Kasumi-1 (cell line): ENCODE measurements around the gene IFI35.
A peak's percentile ranks its signal among the peaks of the same experiment; 100 is the strongest.
"Not testable (repeated sequence)": the region's sequence is repeated elsewhere in the genome, so short reads cannot be mapped to it uniquely, and the experiment has no call there.

Source experiments
- DNase-seq, 2 experiments: peaks; one replicate each; lab custom pipeline; 2025; lab: John Stamatoyannopoulos, UW

IFI35 gene

DNA sequence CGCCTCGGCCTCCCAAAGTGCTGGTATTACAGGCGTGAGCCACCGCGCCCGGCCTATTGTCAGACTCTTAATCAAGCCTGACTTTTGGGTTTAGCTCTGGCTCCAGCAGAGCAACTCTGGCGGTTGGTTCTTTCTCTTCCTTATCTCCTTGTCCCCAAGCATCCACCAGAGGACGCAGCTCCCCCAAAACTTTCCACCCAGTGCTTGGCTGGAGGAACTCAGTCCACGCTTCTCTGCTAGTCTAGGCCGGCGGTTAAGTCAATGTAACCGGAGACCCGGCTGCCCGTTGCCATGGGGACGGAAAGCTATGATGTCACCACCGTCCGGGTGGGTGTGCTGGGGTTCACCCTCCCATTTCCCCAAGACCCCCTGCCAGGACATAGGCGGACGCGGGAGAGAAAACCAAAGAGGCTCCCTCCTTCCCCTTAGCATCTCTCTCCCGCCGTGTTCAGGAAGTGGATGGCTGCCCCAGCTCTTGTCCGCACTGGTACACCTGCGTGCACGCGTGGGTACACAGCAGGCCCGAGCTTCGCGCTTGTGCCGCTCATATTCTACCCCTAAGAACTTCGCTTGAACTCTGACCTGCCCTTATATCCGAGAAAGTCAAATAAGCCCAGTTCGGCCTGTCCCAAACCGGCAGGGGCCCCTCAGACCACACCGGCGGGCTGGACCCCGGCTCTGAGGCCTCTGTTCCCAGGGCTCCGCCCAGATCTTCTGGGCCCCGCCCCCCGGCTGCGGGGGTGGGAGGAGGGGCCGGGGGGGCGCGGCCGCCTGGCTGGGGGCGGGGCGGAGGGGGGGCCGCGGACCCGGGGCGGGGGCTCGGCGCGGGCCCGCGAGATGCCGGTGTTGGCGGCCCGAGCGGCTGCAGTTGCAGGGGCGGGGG is 18.1 kb downstream of the IFI35 start, which contains the start of gene RND2:
RND2 (plus strand) TSS at position 825 of the 883 bp plus-strand sequence. CDS start 117 bp downstream, outside the sequence.
- peak; percentile 98 to 99 for DNase-seq

DNA sequence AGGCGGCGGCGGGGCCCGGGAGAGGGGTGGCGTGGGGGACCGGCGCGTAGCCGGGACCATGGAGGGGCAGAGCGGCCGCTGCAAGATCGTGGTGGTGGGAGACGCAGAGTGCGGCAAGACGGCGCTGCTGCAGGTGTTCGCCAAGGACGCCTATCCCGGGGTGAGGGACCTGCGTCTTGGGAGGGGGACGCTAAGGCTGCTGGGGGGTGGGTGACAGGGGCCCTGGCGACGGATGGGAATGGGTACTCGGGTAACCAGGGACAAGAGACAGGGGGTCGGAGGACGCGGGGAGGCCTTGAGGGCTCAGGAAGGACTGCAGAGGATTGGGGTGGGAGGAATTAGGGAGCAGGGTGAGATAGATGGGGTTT is 18.7 kb downstream of the IFI35 start:
- DNase-seq = no peak

DNA sequence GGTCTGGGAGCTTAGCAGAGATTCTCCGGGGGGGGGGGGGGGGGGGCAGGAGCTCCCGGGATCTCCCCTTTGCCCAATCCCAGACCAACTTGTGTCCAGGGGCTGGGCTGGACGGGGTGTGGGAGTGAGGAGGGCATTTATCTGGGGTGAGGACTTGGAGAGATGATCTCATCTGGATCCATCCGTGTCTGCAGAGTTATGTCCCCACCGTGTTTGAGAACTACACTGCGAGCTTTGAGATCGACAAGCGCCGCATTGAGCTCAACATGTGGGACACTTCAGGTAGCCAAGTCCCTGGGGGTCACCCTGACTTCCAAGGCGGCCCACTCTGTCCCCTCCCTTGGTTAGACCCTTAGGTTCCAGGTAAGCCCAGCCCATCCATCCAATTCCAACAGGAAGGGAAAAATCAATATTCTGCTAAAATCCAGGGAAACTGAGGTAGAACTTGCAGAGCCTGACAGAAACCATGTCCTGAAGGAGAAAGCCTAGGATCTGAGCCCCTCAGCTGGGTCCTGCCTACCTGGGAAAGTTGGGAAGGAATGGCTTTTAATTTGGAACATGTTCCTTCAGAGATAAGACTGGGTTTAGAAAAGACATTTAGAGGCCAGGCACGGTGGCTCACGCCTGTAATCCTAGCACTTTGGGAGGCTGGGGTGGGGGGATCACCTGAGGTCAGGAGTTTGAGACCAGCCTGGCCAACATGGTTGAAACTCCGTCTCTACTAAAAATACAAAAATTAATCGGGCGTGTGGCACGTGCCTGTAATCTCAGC is 19.4 kb downstream of the IFI35 start:
- no peak for DNase-seq

DNA sequence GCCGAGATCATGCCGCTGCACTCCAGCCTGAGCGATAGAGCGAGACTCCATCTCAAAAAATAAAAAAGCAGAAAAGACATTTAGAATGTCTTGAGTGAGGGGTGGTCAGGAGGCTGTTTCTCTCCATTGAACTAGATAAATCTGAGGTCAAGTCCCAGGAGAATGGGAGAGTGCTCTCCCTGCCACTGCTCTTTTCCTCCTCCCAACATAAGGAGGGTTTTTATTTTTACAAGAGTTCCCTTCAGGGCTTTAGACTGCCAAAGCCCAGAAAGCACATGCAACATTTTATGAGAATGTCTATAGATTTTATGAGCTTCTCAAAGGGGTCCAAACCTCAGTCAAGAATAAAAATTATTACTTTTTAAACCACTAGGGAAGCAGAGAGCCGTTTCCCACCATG is 20.0 kb downstream of the IFI35 start:
- DNase-seq = no peak

DNA sequence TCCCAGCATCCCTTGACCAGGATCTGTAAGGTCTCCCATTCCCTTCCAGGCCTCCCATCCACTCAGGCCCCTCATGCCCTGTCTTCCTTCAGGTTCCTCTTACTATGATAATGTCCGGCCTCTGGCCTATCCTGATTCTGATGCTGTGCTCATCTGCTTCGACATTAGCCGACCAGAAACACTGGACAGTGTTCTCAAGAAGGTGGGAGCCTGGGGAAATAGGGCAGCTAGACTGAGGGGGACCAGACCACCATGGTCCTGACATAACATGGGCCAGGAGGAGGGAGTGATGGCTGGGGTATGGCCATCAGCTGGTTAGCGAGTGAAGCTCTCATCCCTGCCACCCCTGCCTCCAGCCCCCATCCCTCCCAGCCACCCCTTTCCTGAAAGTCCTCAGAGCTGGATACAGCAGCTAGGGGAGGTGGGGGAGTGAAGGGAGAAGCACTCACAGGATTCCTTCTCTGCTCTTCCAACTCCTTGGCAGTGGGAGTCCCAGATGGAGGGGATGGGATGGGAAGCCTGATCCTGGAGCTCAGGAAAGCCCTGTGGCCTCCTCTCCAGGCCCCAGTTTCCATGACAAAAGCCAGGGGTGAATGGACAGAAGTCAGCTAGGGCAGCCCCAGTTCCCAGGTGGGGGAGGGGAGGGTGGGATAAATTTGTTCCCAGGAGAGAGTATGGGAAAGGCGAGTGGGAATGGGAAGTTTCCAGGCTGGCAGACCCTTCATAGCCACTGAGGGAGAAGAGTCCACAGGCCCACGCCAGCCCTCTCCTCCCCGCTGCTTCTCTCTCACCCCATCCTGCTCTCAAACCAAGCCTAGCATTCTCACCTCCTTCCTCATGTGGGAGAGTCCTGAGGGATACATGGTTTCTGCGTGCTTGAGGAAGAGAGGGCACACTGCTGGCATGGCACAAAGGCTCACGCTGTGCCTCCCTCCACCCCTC is 20.8 kb downstream of the IFI35 start:
- DNase-seq = no peak

DNA sequence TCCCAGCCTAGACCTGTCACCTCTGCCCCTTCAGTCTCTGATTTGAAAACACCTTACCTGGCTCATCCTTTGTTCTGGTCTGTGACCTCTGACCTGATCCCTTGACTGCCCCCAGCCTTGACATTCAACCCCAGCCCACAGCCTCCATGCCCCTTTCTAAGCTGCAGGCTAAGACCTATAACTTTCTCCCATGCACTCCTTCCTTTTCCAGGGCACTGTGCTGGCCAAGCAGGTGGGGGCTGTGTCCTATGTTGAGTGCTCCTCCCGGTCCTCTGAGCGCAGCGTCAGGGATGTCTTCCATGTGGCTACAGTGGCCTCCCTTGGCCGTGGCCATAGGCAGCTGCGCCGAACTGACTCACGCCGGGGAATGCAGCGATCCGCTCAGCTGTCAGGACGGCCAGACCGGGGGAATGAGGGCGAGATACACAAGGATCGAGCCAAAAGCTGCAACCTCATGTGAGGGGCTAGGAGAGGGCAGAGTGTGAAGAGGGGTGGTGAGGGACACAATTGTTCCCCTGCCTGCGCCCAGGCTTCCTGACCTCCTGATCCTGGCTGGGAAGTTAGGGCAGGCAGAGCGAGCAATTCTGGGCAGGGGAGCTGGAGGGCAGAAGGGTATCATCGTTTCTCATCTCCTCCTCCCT is 21.8 kb downstream of the IFI35 start:
- DNase-seq = no peak

DNA sequence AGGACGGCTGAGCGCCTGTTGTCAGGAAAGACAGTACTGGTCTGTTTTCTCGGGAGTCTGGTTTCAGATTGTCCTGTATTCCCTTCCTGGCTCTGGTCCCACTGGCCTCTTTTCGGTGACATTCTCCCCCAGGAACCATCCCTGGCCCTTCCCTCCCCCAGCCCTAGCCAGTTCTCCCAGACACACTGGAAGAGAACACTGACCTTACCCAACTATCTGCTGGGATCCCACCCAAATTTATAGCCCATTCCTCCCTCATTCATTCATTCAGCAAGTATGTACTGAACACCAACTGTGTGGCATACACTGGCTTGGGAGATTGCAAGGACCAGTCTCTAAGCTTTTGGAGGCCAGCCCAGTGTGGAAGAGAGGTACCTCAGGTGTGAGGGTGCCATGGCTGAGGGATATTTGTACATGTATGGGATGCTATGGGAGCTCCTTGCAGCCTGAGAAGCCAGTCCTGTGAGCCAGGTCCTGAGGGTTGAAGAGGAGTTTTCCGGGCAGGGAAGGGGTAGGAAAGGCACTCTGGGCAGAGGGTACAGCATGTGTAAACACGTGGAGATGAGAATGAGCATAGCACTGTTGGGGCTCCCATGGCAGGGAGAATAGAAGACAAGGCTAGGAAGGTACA is 23.7 kb downstream of the IFI35 start:
- DNase-seq = no peak

DNA sequence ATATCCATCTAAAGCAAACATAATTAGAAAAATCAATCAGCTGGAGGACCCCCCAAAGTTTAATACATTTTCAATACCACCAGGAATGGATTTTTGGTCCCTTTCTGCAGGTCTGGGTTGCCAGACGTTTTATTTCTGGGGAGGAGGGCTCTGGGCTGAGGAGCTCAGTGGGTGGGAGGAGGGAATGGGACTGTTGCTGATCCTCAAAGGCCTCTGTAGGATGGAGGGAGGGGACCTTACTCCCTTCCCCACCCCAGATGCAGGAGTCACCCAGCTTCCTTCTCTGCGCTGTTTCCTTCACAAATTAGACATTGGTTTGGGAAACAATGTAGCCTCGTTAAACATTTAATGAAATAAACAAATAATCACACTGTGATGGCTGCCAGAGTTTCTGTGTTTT is 25.1 kb downstream of the IFI35 start:
- DNase-seq = no peak

DNA sequence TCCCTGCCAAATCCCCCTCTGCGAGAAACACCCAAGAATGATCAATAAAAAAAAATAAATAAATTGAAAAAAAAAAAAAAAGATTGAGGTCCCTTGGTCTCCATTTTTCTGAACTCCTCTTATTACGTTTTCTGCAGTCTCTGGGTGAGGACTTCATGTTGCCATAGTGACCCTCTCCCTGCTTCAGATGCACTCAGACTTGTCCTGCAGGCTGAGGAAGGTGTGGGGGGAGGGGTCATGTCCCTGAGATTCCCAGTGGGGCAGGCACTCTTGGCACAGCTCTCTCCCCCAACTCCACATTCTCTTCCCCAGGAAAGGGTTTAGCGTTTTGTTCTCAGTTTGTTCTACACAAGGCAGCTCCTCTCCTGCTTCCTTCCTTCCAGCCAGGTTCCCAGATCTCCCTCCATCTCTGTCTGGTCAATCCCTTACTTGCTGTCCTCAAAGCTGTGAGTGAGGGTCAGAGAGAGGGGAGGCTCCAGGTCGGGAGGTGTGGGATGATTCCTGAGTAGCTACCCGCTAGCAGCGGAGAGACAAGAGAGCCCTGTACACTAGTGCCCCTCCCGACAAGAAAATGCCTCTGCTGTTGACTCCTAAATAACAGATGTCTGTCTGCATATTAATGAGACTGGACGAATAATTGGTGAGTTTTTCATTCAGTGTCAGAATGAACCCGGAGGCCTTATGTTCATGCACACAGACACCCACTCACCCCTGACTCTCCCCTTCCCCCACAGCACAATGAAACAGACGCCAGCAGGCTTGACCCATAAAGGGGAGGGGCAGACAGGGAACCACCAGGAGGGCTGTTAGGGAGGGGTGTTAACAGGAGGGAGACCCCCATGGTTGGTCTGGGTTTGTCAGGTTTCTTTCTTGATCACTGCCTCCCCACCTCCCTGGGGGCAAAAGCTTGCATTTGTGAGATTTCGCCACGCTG is 27.6 kb downstream of the IFI35 start:
- DNase-seq = no peak

DNA sequence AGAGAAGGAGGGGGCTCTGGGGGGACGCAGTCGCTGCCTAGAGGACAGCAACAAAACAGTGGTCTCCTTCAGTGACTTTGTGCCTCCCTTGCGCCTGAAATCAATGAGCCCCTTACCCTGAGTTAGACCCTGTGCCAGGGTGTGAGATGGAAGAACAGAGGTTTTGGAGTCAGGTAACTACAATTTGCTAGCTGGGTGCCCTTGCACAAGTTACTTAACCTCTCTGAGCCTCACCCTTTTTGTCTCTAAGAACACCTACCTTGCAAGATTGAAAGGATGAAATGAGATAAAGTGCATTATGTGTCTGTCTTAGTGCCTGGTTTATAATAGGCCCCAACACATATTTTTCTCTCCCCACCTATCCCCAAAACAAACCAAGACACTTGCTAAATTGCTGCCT is 28.3 kb downstream of the IFI35 start:
- no peak for DNase-seq

DNA sequence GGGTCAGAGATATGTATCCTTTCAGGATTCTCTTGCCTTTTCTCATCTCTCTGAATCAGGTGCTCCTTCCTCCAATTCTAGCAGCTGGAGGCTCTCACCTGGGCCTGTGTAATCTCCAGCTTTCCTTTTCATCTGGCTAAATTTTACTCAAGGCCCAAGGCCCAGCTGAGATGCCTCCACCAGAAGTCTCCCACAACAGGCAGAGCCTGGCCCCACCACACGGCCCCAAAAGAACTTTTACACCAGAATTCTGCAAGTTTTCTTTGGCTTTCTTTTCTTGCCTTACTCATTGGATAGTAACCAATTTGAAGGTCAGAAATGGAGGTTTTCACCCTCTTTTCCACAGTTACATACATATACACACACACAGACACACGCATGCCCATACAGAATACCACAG is 33.1 kb downstream of the IFI35 start:
- no peak for DNase-seq

DNA sequence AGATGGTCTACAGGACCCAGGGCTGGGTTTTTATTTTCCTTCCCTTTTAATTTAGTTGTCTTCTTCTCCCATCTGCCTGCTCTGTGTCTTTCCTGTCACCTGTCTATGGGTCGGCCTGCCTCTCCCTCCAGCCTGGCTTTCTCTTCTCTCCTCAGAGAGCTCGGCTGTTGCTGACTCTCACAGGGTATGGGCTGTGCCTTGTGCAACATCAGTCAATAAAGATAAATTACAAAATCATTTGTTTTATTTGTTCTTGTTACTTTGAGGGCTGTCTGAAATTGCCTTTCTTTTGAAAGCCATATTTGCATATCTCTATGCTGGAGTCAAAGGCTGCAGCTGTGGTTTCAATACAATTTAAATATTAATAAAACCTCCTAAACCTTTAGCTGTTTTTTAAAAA is 34.1 kb downstream of the IFI35 start:
- DNase-seq = no peak

DNA sequence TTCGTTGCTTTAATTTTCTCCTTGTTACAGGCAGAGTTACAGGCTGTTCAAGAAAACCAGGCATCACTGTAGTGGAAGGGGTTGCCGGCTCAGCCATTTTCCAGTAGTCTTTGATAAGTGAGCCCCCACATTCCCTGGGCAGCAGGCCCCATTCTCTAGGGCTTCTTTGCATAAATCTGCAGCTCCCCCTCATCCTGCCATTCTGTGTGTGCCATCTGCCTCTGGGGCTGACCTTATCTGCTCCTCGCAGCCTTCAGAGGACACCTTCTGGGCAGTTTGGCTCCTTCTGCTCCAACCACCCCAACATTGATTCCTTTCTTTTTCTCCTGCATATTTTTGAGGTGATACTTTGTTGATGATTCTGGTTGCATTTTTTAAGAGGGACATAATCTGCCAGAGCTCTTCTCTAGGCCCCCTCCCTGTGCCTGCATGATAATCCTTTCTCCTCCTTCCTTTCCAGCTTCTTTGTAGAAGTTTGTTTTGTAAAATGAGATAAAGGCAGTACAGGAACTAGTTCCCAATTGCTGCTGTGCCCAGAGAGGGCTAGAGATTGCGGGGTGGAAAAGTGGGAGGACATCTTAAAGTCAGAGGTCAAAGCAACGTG is 35.5 kb downstream of the IFI35 start:
- no peak for DNase-seq

DNA sequence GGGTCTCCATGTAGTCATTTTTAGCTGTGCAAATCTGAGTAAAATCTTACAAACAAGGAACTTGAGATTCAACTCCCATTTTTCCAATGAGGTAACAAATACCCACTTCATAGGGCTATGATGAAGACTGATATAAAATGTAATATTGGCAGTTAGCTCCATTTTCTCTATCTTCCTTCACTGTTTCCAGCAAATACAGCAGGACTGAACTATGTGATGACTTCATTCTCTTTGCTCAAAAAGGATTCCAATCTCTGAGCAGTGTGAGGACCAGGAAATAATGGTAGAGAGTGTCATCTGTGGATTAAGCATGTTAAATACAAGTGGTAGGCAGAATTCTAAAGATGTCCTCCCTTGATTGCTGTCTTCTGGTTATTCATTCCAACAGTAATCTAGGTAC is 36.7 kb downstream of the IFI35 start:
- no peak for DNase-seq

DNA sequence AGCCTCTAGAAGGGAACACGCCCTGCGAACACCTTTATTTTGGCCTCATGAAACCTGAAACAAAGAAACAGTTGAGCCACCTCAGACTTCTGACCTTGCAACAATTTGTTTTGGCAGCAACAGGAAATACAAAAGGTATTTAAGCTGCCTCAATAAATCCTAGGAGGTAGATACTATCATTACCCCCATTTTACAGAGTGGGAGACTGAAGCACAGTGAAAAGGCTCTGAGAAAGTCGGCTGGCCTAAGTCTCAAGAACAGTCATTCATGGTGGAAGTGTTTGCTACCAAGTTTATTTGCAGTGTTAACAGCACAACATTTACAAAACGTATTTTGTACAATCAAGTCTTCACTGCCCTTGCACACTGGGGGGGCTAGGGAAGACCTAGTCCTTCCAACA is 37.4 kb downstream of the IFI35 start:
- DNase-seq = no peak

DNA sequence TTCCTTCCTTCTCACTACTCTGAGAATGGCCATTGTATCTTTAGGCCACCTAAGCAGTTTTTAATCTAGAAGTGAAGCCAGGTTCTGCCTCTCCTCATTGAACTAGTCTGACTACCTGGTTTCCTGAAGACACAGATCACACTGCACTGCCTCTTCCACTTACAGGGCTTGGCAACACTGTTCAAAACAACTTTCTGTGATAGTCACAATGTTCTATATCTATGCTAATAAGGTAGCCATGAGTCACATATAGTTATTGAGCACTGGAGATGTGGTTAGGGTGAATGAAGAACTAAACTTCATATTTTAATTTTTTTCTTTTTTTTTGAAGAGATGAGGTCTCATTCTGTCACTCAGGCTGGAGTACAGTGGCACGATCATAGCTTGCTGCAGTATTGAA is 45.4 kb downstream of the IFI35 start:
- DNase-seq = no peak

DNA sequence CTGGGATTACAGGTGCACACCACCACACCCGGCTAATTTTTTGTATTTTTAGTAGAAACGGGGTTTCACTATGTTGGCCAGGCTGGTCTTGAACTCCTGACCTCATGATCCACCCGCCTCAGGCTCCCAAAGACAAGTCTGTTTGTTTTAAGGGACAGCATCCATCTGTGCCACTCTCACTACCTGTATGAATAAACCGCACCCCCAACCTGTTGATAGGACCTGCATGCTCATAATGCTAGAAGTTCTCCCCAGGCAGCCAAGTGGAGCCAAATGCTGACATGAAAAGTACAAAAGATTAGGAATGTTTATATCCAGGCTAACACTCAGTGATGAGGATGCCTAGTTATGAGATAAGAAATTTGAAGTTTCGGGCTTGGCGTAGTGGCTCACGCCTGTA is 46.4 kb downstream of the IFI35 start:
- DNase-seq = not testable (repeated sequence)

DNA sequence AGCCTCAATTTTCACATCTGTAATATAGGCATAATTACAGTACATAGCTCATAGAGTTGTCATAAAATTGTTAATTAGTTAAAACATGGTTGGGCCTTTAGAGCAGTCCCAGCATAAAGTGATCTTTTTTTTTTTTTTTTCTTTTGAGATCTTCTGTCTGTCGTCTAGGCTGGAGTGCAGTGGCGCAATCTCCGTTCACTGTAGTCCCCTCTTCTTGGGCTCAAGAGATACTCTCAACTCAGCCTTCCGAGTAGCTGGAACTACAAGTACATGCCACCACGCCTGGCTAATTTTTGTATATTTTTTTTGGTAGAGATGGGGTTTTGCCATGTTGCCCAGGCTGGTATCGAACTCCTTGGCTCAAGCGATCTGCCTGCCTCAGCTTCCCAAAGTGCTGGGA is 49.5 kb downstream of the IFI35 start:
- DNase-seq = no peak

DNA sequence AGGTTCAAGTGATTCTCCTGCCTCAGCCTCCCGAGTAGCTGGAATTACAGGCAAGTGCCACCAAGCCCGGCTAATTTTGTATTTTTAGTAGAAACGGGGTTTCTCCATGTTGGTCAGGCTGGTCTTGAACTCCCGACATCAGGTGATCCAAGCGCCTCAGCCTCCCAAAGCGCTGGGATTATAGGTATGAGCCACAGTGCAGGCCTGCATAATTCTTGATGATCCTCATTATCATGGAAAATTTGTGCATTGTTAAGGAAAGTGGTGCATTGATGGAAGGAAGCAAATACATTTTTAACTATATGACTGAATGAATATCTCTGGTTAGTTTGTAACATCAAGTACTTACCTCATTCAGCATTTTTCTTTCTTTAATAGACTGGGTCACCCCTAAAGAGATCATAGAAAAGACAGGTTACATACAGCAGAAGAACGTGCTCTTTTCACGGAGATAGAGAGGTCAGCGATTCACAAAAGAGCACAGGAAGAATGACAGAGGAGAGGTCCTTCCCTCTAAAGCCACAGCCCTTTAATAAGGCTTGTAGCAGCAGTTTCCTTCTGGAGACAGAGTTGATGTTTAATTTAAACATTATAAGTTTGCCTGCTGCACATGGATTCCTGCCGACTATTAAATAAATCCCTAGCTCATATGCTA is 56.5 kb downstream of the IFI35 start:
- DNase-seq = no peak
